GM23338 (cell line): ENCODE data around the gene P3H4.

Source experiments
- EZH2 ChIP-seq: fragments of 200-600 bp; sonication (generic); IDR thresholded peaks from one replicate; pipeline ENCODE4 v1.8.0; 2017; ENCODE audit warnings: antibody characterized with exemption, mild to moderate bottlenecking, low read depth; ENCODE audit not compliant: unreplicated experiment
- TF ChIP-seq, protein P1 (sequence below), 2 experiments: fragments of 200-600 bp in 1 of 2; sonication (generic) in 1 of 2; conservative IDR thresholded peaks; 2 replicates each; pipeline versions ENCODE4 v1.5.1 to v1.6.1; 2016 to 2017; ENCODE audit warnings: antibody characterized with exemption in 2 of 2, low read depth in 2 of 2, mild to moderate bottlenecking in 2 of 2, moderate library complexity in 1 of 2
- TF ChIP-seq, protein P2 (sequence below): IDR thresholded peaks from one replicate; pipeline ENCODE4 v1.6.1; 2018; ENCODE audit warnings: antibody characterized with exemption; ENCODE audit not compliant: unreplicated experiment

DNA sequence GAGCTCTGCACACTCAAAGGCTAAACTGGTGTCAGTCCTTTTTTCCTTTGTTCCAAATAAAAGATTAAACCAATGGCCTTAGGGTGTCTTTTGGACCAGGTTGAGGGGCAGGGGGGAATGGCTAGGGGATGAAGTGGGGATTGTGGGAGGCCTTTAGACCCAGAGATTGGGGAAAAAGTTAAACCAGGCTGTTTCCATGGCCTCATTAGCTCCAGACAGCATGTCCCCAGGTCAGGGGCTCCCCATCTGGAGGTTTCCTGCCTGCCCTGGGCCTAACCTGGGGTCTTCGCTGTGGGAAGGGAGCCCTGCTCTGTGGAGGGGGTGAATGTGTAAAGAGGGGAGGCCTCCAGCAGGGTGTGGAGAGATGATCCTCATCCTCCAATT is 11.4 kb upstream of the P3H4 start:
- TF ChIP-seq, protein P1, sequence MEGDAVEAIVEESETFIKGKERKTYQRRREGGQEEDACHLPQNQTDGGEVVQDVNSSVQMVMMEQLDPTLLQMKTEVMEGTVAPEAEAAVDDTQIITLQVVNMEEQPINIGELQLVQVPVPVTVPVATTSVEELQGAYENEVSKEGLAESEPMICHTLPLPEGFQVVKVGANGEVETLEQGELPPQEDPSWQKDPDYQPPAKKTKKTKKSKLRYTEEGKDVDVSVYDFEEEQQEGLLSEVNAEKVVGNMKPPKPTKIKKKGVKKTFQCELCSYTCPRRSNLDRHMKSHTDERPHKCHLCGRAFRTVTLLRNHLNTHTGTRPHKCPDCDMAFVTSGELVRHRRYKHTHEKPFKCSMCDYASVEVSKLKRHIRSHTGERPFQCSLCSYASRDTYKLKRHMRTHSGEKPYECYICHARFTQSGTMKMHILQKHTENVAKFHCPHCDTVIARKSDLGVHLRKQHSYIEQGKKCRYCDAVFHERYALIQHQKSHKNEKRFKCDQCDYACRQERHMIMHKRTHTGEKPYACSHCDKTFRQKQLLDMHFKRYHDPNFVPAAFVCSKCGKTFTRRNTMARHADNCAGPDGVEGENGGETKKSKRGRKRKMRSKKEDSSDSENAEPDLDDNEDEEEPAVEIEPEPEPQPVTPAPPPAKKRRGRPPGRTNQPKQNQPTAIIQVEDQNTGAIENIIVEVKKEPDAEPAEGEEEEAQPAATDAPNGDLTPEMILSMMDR (conservative IDR thresholded peaks at IDR 0.05; ENCODE audit: low read depth in 2 of 2): no peak
- TF ChIP-seq EZH2: no peak
- TF ChIP-seq, protein P2, sequence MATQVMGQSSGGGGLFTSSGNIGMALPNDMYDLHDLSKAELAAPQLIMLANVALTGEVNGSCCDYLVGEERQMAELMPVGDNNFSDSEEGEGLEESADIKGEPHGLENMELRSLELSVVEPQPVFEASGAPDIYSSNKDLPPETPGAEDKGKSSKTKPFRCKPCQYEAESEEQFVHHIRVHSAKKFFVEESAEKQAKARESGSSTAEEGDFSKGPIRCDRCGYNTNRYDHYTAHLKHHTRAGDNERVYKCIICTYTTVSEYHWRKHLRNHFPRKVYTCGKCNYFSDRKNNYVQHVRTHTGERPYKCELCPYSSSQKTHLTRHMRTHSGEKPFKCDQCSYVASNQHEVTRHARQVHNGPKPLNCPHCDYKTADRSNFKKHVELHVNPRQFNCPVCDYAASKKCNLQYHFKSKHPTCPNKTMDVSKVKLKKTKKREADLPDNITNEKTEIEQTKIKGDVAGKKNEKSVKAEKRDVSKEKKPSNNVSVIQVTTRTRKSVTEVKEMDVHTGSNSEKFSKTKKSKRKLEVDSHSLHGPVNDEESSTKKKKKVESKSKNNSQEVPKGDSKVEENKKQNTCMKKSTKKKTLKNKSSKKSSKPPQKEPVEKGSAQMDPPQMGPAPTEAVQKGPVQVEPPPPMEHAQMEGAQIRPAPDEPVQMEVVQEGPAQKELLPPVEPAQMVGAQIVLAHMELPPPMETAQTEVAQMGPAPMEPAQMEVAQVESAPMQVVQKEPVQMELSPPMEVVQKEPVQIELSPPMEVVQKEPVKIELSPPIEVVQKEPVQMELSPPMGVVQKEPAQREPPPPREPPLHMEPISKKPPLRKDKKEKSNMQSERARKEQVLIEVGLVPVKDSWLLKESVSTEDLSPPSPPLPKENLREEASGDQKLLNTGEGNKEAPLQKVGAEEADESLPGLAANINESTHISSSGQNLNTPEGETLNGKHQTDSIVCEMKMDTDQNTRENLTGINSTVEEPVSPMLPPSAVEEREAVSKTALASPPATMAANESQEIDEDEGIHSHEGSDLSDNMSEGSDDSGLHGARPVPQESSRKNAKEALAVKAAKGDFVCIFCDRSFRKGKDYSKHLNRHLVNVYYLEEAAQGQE: no peak
